Neural progenitor cell (in vitro differentiated cells): ENCODE results near the gene RTN4R. TPM values are rescaled to one million over a fixed set of nuclear protein-coding genes. Genes with fewer than 3 reads are reported as not detected.

Source experiments
- DNase-seq: peaks from one replicate; pipeline ENCODE4 v3.0.0-alpha.2; 2016; ENCODE audit warnings: low spot score
- H2AFZ ChIP-seq: fragments of 200-600 bp; sonication (generic); replicated peaks from 2 replicates; pipeline ENCODE4 v1.6.1; 2016; ENCODE audit warnings: antibody characterized with exemption
- H3F3A ChIP-seq: fragments of 200-600 bp; sonication (generic); 2 replicates; pipeline ENCODE4 v1.6.1; 2016; ENCODE audit warnings: antibody characterized with exemption, low read depth
- H3K27ac ChIP-seq: fragments of 200-600 bp; sonication (generic); 2 replicates; pipeline ENCODE4 v1.5.1; 2016; ENCODE audit warnings: mild to moderate bottlenecking
- H3K27me3 ChIP-seq: fragments of 200-600 bp; sonication (generic); 2 replicates; pipeline ENCODE4 v1.6.1; 2016; ENCODE audit warnings: mild to moderate bottlenecking, moderate library complexity
- H3K36me3 ChIP-seq: fragments of 200-600 bp; sonication (generic); 2 replicates; pipeline ENCODE4 v1.5.1; 2016
- H3K4me1 ChIP-seq: fragments of 200-600 bp; sonication (generic); 2 replicates; pipeline ENCODE4 v1.6.1; 2016; ENCODE audit warnings: mixed run types
- H3K4me2 ChIP-seq: fragments of 200-600 bp; sonication (generic); 2 replicates; pipeline ENCODE4 v1.6.1; 2016
- H3K4me3 ChIP-seq: fragments of 200-600 bp; sonication (generic); 2 replicates; pipeline ENCODE4 v1.5.1; 2016
- H3K79me2 ChIP-seq: fragments of 200-600 bp; sonication (generic); 2 replicates; pipeline ENCODE4 v1.6.1; 2016; ENCODE audit warnings: low read depth
- H3K9ac ChIP-seq: fragments of 200-600 bp; sonication (generic); 2 replicates; pipeline ENCODE4 v1.6.1; 2016
- H3K9me3 ChIP-seq: fragments of 200-600 bp; sonication (generic); 2 replicates; pipeline ENCODE4 v1.5.1; 2016; ENCODE audit warnings: low read depth
- H4K20me1 ChIP-seq: fragments of 200-600 bp; sonication (generic); 2 replicates; pipeline ENCODE4 v1.6.1; 2016; ENCODE audit warnings: low read depth
- H3K27ac Mint-ChIP-seq: 3 replicates; pipeline ENCODE4 v1.8.0; 2021; ENCODE audit warnings: mixed read lengths
- H3K27me3 Mint-ChIP-seq: 2 replicates; pipeline ENCODE4 v1.8.0; 2022; ENCODE audit warnings: low read depth, mild to moderate bottlenecking, inconsistent platforms, moderate library complexity, mixed read lengths; ENCODE audit not compliant: insufficient read depth
- H3K36me3 Mint-ChIP-seq: 3 replicates; pipeline ENCODE4 v1.8.0; 2021; ENCODE audit warnings: mixed read lengths
- H3K4me1 Mint-ChIP-seq: 3 replicates; pipeline ENCODE4 v1.8.0; 2021; ENCODE audit warnings: mixed read lengths
- H3K4me3 Mint-ChIP-seq: 3 replicates; pipeline ENCODE4 v1.8.0; 2021; ENCODE audit warnings: mild to moderate bottlenecking, moderate library complexity, mixed read lengths
- H3K9me3 Mint-ChIP-seq: 3 replicates; pipeline ENCODE4 v1.8.0; 2020; ENCODE audit warnings: mixed read lengths
- EZH2 ChIP-seq: fragments of 200-600 bp; sonication (generic); IDR thresholded peaks from 2 replicates; pipeline ENCODE4 v1.6.1; 2017; ENCODE audit warnings: antibody characterized with exemption, mild to moderate bottlenecking, moderate library complexity
- EZH2phosphoT487 ChIP-seq: fragments of 200-600 bp; sonication (generic); IDR thresholded peaks from 2 replicates; pipeline ENCODE4 v1.6.1; 2017; ENCODE audit warnings: antibody characterized with exemption
- total RNA-seq: library from RNA; depleted of rRNA; stranded (reverse); fragments of >200 nt; gene quantifications from 2 replicates; pipeline ENCODE4 v1.2.3, GENCODE V29; 2015; ENCODE audit warnings: low replicate concordance
- TF ChIP-seq, protein P1 (sequence below): fragments of 200-600 bp; sonication (generic); IDR thresholded peaks from 2 replicates; pipeline ENCODE4 v1.5.1; 2017; ENCODE audit warnings: antibody characterized with exemption, mild to moderate bottlenecking

Gene RTN4R
- total RNA-seq, 1 donor from 2014 or later: 6.3 TPM

DNA sequence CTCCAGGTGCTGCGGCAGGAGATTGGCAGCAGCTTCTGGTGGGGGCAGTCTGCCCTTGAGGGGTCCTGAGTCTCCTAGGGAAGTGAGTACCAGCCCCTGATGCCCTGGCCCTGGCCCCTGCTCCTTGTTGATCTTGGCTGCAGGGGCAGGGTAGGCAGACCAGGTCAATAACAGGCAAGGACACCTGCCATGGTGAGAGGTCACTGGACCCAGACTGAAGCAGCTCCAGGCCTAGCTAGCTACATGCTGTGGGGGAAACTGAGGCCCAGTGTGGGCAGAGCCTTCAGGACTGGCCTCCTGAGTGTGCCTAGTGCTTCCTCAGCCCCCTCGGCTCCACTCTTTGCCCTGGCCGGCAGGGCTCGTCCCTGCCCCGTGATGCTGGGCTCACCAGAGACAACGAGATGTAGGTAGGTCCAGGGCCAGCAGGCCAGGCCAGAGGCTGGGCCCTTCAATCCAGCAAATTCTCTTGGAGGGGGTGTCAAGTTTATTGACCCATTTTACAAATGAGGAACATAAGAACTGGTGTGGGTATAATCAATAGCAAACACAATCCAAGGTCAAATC lies 20.4 kb downstream of the RTN4R start:
- Histone ChIP-seq H3K4me1 (peaks cover 36% of the 10 kb centered on the region), H3K4me3 (no peak overlapping the region), H3K27ac (no peak overlapping the region), H3K9ac (no peak overlapping the region), H2AFZ (no peak overlapping the region), H4K20me1 (peaks cover 30% of the 10 kb centered on the region), H3K9me3 (no peaks in the 10 kb centered on the region), H3K79me2 (peaks cover 5% of the 10 kb centered on the region), H3F3A (peaks cover 19% of the 10 kb centered on the region), H3K27me3 (no peaks in the 10 kb centered on the region), H3K4me2 (no peak overlapping the region), H3K36me3 (no peaks in the 10 kb centered on the region)
- no peak overlapping the region for H3K4me3 Mint-ChIP-seq
- TF ChIP-seq EZH2phosphoT487 (no peak), EZH2 (no peak)
- TF ChIP-seq, protein P1, sequence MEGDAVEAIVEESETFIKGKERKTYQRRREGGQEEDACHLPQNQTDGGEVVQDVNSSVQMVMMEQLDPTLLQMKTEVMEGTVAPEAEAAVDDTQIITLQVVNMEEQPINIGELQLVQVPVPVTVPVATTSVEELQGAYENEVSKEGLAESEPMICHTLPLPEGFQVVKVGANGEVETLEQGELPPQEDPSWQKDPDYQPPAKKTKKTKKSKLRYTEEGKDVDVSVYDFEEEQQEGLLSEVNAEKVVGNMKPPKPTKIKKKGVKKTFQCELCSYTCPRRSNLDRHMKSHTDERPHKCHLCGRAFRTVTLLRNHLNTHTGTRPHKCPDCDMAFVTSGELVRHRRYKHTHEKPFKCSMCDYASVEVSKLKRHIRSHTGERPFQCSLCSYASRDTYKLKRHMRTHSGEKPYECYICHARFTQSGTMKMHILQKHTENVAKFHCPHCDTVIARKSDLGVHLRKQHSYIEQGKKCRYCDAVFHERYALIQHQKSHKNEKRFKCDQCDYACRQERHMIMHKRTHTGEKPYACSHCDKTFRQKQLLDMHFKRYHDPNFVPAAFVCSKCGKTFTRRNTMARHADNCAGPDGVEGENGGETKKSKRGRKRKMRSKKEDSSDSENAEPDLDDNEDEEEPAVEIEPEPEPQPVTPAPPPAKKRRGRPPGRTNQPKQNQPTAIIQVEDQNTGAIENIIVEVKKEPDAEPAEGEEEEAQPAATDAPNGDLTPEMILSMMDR: no peak
- DNase-seq: no peak
- H3K36me3 Mint-ChIP-seq: no peaks in the 10 kb centered on the region
- peaks cover 9% of the 10 kb centered on the region for H3K27me3 Mint-ChIP-seq
- H3K9me3 Mint-ChIP-seq: no peaks in the 10 kb centered on the region
- no peak overlapping the region for H3K27ac Mint-ChIP-seq
- H3K4me1 Mint-ChIP-seq: peaks cover 40% of the 10 kb centered on the region

DNA sequence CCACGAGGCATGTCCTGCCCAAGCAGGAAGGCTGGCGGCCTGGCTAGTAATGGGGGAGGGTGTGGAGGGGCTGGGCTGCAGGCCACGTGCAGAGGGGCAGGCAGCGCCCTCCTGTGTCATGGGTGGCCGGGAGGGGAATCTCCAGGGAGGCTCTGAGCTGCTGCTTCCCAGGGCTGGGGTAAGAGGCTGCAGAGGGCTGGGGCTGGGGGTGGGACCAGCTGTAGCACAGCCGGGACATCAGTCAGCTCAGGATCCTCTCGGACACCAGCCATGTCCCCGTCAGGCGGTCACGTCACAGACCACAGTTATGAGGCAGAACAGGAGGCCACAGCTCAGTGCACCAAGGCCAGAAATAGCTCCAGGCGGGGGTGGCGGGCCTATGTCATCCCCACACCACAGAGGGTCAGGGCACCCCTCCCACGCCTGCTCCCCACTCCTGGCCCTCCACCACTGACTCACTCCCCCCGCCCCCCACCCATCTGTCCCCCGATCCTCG lies 21.1 kb downstream of the RTN4R start:
- H3K4me3 ChIP-seq: no peak overlapping the region
- H3K9me3 ChIP-seq: no peaks in the 10 kb centered on the region
- no peaks in the 10 kb centered on the region for H3K27me3 ChIP-seq
- H3K4me1 ChIP-seq: peaks cover 36% of the 10 kb centered on the region
- Mint-ChIP-seq H3K27me3 (peaks cover 11% of the 10 kb centered on the region), H3K9me3 (no peaks in the 10 kb centered on the region), H3K27ac (no peak overlapping the region), H3K4me3 (no peak overlapping the region), H3K4me1 (peaks cover 43% of the 10 kb centered on the region), H3K36me3 (peaks cover 3% of the 10 kb centered on the region)
- H3K79me2 ChIP-seq: peaks cover 5% of the 10 kb centered on the region
- H3F3A ChIP-seq: peaks cover 19% of the 10 kb centered on the region
- H2AFZ ChIP-seq: no peak overlapping the region
- no peak for TF ChIP-seq EZH2phosphoT487
- TF ChIP-seq, protein P1: no peak
- no peak for TF ChIP-seq EZH2
- peaks cover 30% of the 10 kb centered on the region for H4K20me1 ChIP-seq
- H3K4me2 ChIP-seq: peak overlapping the region; percentile 63
- H3K27ac ChIP-seq: no peak overlapping the region
- no peak for DNase-seq
- H3K36me3 ChIP-seq: no peaks in the 10 kb centered on the region
- H3K9ac ChIP-seq: no peak overlapping the region

DNA sequence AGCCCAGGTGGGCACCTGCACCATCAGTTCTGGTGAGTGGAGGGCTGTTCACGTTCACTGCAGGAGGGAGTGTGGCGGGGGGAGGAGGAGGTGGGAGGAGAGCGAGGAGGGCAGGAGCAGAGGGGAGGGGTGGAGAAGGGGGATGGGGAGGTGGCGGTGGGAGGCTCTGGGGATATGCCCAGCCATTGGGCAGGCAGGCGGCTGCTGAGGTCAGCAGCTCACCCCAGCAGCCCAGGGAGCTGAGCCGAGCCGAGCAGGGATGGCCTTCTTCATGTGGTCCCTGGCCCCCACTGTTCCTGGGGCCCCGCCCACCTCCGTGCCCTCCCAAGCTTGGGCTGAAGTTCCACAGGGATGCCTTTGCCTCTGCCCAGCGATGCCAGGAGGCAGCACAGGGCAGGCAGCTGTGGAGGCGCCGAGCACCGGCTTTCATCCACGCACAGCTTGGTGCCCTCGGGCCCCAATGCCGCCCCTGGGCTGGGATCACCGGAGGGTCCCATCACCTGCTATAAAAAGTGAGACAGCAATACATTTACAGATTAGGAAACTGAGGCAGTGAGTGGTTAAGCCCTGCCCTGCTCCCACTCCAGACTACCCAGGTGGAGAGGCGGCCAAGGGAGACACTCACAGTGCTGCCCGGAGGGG lies 21.6 kb downstream of the RTN4R start:
- Histone ChIP-seq H4K20me1 (peaks cover 30% of the 10 kb centered on the region), H3K9ac (no peak overlapping the region), H3K4me2 (peak overlapping the region; percentile 63), H2AFZ (no peak overlapping the region), H3K27ac (peak overlapping the region; percentile 68), H3F3A (peaks cover 19% of the 10 kb centered on the region), H3K4me1 (peaks cover 36% of the 10 kb centered on the region), H3K9me3 (no peaks in the 10 kb centered on the region), H3K27me3 (no peaks in the 10 kb centered on the region), H3K4me3 (no peak overlapping the region), H3K79me2 (peaks cover 5% of the 10 kb centered on the region), H3K36me3 (no peaks in the 10 kb centered on the region)
- H3K27ac Mint-ChIP-seq: no peak overlapping the region
- H3K9me3 Mint-ChIP-seq: no peaks in the 10 kb centered on the region
- H3K27me3 Mint-ChIP-seq: peaks cover 11% of the 10 kb centered on the region
- H3K36me3 Mint-ChIP-seq: peaks cover 3% of the 10 kb centered on the region
- H3K4me3 Mint-ChIP-seq: no peak overlapping the region
- H3K4me1 Mint-ChIP-seq: peaks cover 43% of the 10 kb centered on the region
- TF ChIP-seq EZH2 (no peak), EZH2phosphoT487 (no peak)
- TF ChIP-seq, protein P1: no peak
- peak; percentile 65 for DNase-seq
